GM21381 (cell line): ENCODE data around the gene PLEKHA1.

ENCODE experiments used
- ATAC-seq: cut with Tn5 transposase; IDR thresholded peaks from one replicate; pipeline ENCODE4 v1.9.1; 2021; ENCODE audit warnings: mild to moderate bottlenecking, moderate library complexity; ENCODE audit not compliant: unreplicated experiment

The PLEKHA1 gene

DNA sequence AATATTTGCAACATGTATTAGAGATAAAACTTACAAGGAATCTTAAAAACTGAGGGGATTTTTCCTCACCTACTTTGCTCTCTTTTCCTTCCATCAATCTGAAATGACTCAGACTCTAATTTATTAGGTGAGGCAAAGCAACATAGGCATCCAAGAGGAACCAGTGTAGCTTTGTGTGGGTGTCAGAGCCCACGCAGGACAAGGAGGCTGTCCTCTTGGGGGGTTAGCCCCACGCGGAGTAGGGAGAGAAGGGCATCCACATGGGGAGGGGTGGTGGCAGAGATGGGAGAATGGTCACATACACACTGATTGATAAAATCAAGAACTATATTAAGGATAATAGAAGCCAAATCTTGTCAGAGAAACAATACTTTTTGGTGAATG lies 46.1 kb downstream of the PLEKHA1 start:
- ATAC-seq: no peak

GRCh38 chr10:122421054-122421625 lies 46.6 kb downstream of the PLEKHA1 start:
- no peak for ATAC-seq

DNA sequence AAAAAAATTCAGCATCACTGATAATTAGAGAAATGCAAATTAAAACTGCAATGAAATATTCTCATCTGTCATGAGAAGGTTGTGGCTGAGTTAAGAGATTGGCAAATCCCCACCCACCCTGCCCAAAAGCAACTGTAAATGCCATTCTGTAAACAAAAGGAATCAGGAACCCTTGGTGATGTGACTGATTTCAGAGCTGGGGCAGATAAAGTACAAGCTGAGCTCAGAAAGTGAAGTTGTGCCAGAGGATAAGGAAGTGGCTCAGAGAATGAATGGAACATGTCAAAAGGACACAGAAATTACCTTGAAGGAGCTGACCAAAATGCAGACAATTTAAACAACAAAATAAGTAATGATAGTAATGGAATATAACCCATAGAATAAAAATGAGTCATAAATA lies 47.2 kb downstream of the PLEKHA1 start:
- no peak for ATAC-seq

DNA sequence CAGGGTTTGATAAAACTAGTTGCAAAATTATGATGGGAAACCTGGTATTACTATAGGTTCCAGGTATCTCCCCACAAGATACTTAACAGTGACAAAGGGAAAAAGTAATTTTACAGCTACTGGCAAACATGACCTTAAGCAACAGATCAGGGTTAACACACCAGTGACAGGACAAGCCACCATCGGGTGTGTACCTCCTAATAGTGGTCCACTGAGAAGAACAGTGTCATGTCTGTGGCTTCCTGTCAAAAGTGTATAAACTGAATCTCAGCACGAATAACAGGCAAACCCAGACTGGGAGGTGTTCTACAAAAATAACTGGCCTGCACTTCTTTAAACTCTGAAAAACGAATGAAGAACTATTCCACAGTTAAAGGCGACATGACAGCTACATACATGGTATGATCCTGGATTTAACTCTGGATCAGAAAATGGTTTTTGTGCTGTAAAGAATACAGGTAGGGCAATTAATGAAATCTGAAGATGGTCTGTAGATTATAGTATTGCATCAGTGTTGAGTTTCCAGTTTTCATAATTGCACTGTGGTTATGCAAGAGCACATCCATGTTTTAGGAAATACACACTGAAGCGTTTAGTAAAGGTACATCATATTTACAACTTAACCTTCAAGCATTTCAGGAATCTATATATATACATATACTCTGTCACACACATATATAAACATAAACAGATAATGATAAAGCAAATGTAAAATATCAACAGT lies 47.9 kb downstream of the PLEKHA1 start:
- no peak for ATAC-seq

- ATAC-seq: no peak
These were observed 49.6 kb downstream of the PLEKHA1 start for GRCh38 chr10:122424059-122424458.

- ATAC-seq: no peak
These were observed 52.3 kb downstream of the PLEKHA1 start for GRCh38 chr10:122426829-122427228.

DNA sequence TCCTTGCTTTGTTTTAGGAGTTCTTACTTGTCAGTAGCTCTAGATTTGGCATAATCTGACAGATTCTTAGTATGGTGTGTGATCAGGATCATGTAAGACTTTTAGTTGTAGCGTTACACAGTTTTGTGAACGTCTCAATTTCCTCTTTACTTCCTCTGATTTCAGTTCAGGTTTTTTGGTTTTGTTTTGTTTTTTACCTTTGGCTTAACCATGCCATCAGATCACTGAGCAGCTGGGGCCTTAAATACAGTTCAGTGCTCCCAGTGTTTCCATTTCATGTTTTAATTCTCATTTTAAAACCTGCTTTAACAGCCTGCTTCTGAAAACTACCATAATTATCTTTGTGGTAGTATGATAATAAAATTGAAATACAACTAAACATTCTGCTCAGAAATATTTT lies 52.8 kb downstream of the PLEKHA1 start:
- ATAC-seq: no peak

DNA sequence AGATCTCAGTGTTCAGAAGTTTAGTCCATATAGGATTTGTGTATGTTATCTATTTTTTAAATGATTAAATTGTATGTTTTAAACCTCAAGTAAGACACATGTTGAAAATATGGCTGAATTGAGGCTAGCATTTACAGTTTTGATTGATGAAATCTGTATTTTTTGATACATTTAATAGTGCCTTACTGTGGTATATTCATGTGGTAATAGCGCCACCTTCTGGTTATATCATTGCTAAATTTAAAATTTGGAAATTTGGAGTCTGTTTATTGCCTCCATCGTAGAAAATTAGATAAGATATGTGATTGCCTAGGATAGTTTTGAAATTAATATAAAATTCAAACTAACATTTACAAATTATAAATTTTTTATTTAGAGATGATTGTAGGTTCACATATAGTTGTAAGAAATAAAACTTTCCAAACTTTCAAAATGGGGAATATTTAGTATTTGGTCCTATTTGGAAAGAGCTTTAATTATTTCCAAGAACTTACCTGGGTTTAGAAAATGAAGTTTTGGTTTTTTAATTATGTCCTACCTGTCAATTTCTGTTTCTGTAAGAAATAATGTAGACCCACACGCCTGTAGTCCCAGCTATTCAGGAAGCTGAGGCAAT lies 60.8 kb downstream of the PLEKHA1 start:
- ATAC-seq: no peak

DNA sequence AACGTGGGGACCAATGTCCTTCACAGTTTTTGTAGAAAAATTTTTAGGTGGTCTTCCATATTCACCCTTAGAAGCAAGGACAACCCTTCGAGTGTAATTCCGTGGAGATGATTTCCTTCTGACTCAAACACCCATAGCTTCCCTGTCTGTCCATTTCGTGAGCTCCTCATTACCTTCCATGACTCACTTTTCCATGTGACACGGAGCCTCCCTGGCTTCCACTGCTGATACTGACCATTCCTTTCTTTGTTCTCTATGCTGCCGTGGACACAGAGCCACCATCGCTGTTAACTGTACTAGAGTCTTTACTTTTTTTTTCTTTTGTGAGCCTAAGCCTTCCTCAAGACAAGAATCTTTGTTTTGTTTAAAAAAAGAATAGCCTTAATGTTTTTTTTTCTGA lies 67.5 kb downstream of the PLEKHA1 start:
- ATAC-seq: no peak

GRCh38 chr10:122445469-122445868 lies 71.0 kb downstream of the PLEKHA1 start:
- ATAC-seq: no peak

DNA sequence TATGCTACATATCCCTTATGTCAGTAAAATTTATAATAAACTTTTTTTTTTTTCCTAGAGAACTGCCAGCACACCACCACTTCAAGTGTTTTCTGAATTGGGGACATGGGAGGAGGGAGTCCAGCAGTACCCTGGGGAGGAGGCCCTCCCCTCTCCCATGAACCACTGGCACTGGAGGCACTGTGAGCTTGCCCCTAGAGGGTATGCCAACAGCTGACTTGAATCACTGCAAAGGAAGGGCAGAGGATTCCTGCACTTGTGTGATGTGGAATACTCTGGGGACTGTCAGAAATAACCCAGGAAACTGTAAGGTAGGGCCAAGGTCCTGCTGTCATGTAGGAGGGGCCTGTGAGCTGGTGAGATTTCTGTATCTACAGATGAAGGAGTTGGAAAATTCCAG lies 71.4 kb downstream of the PLEKHA1 start:
- no peak for ATAC-seq

DNA sequence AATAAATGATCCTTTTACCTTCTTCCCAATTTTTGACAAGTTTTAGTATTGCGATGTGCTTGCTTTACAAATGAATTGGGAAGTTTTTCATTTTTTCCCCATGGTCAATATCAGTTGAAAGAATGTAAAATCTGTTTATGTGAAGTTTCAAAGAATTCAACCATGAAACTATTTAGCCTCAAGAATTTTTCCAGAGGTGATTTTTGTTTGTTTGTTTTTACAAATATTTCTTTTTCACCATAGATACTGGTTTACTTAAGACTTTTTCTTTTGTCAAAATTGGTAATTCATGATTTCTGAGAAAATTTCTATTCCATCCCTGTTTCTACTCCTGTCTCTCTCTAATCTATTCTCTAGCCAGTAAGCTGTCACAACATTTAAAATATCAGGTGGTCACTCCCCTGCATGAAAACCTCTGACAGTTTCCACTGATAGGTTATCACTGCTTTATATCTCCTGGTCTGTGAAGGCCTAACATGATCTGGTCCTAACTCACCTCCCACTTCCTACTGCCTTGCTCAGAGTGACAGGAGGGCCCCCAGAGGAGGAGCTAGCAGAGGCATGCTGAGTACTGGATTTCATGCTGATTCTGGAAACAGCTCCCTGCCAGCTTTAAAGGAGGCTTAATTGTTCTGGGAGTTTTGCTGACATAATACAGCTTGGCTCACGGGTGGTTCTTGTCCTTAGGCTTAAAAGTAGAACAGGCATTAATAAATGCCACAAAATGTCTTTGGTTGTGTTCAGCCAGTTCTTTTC lies 72.3 kb downstream of the PLEKHA1 start:
- no peak for ATAC-seq

DNA sequence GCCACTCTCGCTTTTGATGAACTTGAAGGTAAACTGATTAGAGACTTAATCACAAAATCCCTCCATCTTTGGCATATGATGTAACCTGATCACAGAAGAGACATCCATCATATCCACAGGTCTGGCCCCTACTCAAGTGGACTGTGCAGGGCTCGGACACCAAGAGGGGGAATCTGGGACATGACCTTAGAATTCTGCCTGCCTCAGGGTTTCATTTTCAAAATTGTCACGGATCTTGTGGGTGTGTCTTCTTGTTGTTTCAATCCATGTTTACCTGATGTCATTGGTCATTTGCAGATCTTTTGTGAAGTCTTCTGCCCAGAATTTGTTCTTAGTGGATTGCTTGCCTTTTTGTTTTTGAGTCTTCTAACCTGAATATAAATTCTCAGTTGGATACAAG lies 74.1 kb downstream of the PLEKHA1 start:
- ATAC-seq: no peak

- ATAC-seq: no peak
These were observed 74.6 kb downstream of the PLEKHA1 start for GRCh38 chr10:122449153-122449552.

DNA sequence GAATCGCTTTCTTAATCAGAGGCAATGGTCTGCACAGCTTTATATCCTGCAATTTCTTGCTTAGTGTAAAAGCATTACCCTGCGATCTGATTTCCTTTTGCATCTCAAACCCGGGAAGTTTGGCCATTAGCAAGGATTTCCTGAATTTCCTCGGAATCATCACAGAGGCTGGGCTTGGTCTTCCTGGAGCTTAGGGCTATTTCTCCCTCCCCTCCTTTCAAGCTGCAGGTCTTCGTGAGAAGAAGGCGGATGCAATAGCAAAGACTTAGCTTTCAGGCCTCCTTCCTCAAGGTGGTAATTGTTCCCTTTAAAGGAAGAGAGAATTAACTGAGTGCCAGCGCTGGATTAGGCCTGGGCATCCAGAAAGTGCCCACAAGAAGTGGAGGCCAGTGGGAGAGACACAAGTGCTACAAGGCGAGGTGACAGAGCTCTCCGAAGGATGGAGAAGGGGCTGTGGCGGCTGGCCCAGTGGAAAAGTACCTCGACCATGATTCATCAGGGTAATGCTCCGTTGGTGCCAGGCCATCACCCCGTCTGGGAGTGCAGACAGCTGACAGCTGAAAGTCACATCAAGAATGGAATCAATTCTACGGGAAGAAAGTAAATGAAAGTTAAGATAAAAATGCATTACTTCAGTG lies 76.0 kb downstream of the PLEKHA1 start:
- ATAC-seq: no peak

- ATAC-seq: no peak
These were observed 79.6 kb downstream of the PLEKHA1 start for GRCh38 chr10:122454071-122454470.

GRCh38 chr10:122454603-122455080 lies 80.1 kb downstream of the PLEKHA1 start, which contains the start of gene ARMS2:
Gene ARMS2, plus strand, starts transcription at chr10:122454653. Its CDS starts 75 bp downstream, at chr10:122454728.
- ATAC-seq: no peak

GRCh38 chr10:122455376-122456079 lies 81.0 kb downstream of the PLEKHA1 start:
- ATAC-seq: no peak

DNA sequence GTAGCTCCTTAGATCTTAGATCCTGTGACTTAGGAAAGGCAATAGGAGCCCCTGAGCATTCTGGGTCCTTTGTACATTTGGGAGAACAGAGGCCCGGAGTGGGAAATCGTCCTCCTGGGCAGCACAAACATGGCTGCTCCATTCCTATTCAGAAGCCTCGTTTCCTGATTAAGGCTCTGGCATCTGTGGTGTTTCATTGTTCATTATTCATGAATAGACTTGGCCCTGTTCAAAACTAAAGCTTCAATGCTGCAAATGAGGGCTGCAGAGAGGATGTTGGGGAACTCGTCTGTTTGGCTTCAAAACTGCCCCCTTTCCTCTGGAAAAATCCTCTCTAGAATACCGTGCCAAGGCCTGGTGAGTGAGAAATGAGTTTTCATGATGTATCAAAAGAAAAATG lies 83.4 kb downstream of the PLEKHA1 start:
- no peak for ATAC-seq

DNA sequence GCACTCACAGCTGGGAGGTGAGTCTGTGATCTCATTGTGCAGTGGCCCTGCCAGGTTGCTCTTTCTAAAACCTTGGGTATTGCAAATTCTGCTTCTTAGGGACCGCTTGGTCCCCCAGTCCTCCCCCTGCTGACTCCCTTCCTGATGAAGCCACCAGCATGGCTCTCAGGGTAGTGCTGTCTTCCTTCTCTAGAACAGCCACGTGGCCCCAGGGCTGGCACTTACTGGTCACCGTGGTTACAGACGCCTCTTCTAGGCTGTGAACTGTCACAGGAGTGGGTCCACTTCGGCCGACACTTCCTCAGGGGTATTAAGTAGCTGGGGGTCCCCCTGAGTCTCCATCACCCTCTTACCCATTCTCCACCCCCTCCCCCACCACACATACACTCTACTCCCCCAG lies 84.2 kb downstream of the PLEKHA1 start:
- ATAC-seq: no peak
